GM18526 (cell line): Measurements from ENCODE around the gene LACTB.

ENCODE experiments used
- POLR2A ChIP-seq: IDR thresholded peaks from 3 replicates; pipeline ENCODE4 v1.6.1; 2011; ENCODE audit not compliant: insufficient read length; ENCODE audit errors: extremely low read depth

The LACTB gene

GRCh38 chr15:63109498-63109897 lies 12.2 kb upstream of the LACTB start:
- no peak for TF ChIP-seq POLR2A

- no peak for TF ChIP-seq POLR2A
Measured at GRCh38 chr15:63109920-63110319, 11.7 kb upstream of the LACTB start.

- no peak for TF ChIP-seq POLR2A
Measured at GRCh38 chr15:63110428-63111026, 11.1 kb upstream of the LACTB start.

GRCh38 chr15:63111481-63111880 lies 10.2 kb upstream of the LACTB start:
- no peak for TF ChIP-seq POLR2A

- no peak for TF ChIP-seq POLR2A
Measured at GRCh38 chr15:63112871-63113270, 8.8 kb upstream of the LACTB start.

- TF ChIP-seq POLR2A, result no peak
Measured at GRCh38 chr15:63114465-63114864, 7.2 kb upstream of the LACTB start.

GRCh38 chr15:63118854-63119253 lies 2.8 kb upstream of the LACTB start:
- no peak for TF ChIP-seq POLR2A

- no peak for TF ChIP-seq POLR2A
Measured at GRCh38 chr15:63122002-63122875, 578 bp downstream of the LACTB start.

GRCh38 chr15:63124506-63124905 lies 2.8 kb downstream of the LACTB start:
- no peak for TF ChIP-seq POLR2A

- no peak for TF ChIP-seq POLR2A
Measured at GRCh38 chr15:63126726-63127125, 5.1 kb downstream of the LACTB start.

GRCh38 chr15:63133786-63134185 lies 12.1 kb downstream of the LACTB start:
- TF ChIP-seq POLR2A, result no peak

GRCh38 chr15:63134245-63134985 lies 12.8 kb downstream of the LACTB start:
- no peak for TF ChIP-seq POLR2A

- no peak for TF ChIP-seq POLR2A
Measured at GRCh38 chr15:63135281-63135680, 13.6 kb downstream of the LACTB start.

GRCh38 chr15:63135804-63136203 lies 14.1 kb downstream of the LACTB start:
- TF ChIP-seq POLR2A, result no peak

GRCh38 chr15:63136742-63137141 lies 15.1 kb downstream of the LACTB start:
- TF ChIP-seq POLR2A, result no peak

- no peak for TF ChIP-seq POLR2A
Measured at GRCh38 chr15:63140936-63141335, 19.3 kb downstream of the LACTB start.
